ENCODE results near the gene LEPR. TPM values are rescaled to one million over a fixed set of nuclear protein-coding genes. Genes with fewer than 3 reads are reported as not detected.

The LEPR gene
- polyA plus RNA-seq, 3 donors = 7.7 to 10.9 (median 7.9) TPM

Other genes with a start within 250 kb of the LEPR start
- gene DNAJC6, start 111.1 kb upstream of the LEPR start, polyA plus RNA-seq (ENCODE audit: insufficient read length in 3 of 3) = 1 to 10 TPM; 5.6 to 8.0 (median 7.4) TPM
- 100 to 1,000 TPM; 128 to 185 (median 165) TPM for gene LEPROT, start within 50 bp of the LEPR start, polyA plus RNA-seq (ENCODE audit: insufficient read length in 3 of 3)

Measured in renal pelvis (tissue), 3 donors.